Fibroblast of the conjunctiva (primary cell): ENCODE results near the gene ANO2.

Source experiments
- DNase-seq: peaks from one replicate; pipeline ENCODE4 v3.0.0-alpha.2; 2010; ENCODE audit warnings: low read depth

The ANO2 gene

GRCh38 chr12:5577211-5577612 lies 367.8 kb downstream of the ANO2 start:
- DNase-seq = no peak

GRCh38 chr12:5575987-5576386 lies 369.1 kb downstream of the ANO2 start:
- no peak for DNase-seq

- no peak for DNase-seq
Observed at GRCh38 chr12:5575232-5575631, 369.8 kb downstream of the ANO2 start.

- no peak for DNase-seq
Observed at GRCh38 chr12:5573390-5573789, 371.7 kb downstream of the ANO2 start.

- no peak for DNase-seq
Observed at GRCh38 chr12:5571115-5571514, 373.9 kb downstream of the ANO2 start.

GRCh38 chr12:5570416-5570815 lies 374.6 kb downstream of the ANO2 start:
- no peak for DNase-seq

- no peak for DNase-seq
Observed at GRCh38 chr12:5568325-5568981, 376.6 kb downstream of the ANO2 start.

- DNase-seq = no peak
Observed at GRCh38 chr12:5567016-5567725, 377.9 kb downstream of the ANO2 start.

GRCh38 chr12:5565933-5566599 lies 379.0 kb downstream of the ANO2 start:
- no peak for DNase-seq

GRCh38 chr12:5562581-5562980 lies 382.5 kb downstream of the ANO2 start:
- no peak for DNase-seq

- no peak for DNase-seq
Observed at GRCh38 chr12:5561846-5562245, 383.2 kb downstream of the ANO2 start.

GRCh38 chr12:5561057-5561456 lies 384.0 kb downstream of the ANO2 start:
- no peak for DNase-seq

- no peak for DNase-seq
Observed at GRCh38 chr12:5560265-5560664, 384.8 kb downstream of the ANO2 start.

- no peak for DNase-seq
Observed at GRCh38 chr12:5557906-5558305, 387.2 kb downstream of the ANO2 start.

- no peak for DNase-seq
Observed at GRCh38 chr12:5556946-5557673, 387.9 kb downstream of the ANO2 start.

- no peak for DNase-seq
Observed at GRCh38 chr12:5556033-5556614, 388.9 kb downstream of the ANO2 start.

- DNase-seq = no peak
Observed at GRCh38 chr12:5554711-5555110, 390.3 kb downstream of the ANO2 start.

GRCh38 chr12:5549011-5549410 lies 396.0 kb downstream of the ANO2 start:
- no peak for DNase-seq

- DNase-seq = no peak
Observed at GRCh38 chr12:5548152-5548943, 396.7 kb downstream of the ANO2 start.

GRCh38 chr12:5546616-5547015 lies 398.4 kb downstream of the ANO2 start:
- DNase-seq = no peak

- DNase-seq = no peak
Observed at GRCh38 chr12:5537771-5538170, 407.3 kb downstream of the ANO2 start.
